MM.1S (cell line): ENCODE data around the gene CUBN.

Experiments
- DNase-seq: peaks from one replicate; pipeline ENCODE4 v3.0.0-alpha.2; 2015
- H2AFZ ChIP-seq: fragments of 300-600 bp; sonication (generic); 2 replicates; pipeline ENCODE4 v1.6.0; 2016; ENCODE audit warnings: antibody characterized with exemption, low read length
- H3F3A ChIP-seq: fragments of 300-600 bp; sonication (generic); 2 replicates; pipeline ENCODE4 v1.6.1; 2016; ENCODE audit warnings: mild to moderate bottlenecking, antibody characterized with exemption, low read length, moderate library complexity, mixed read lengths; ENCODE audit not compliant: insufficient read depth
- H3K27ac ChIP-seq: fragments of 300-600 bp; sonication (generic); 2 replicates; pipeline ENCODE4 v1.5.1; 2016; ENCODE audit warnings: mild to moderate bottlenecking, low read length
- H3K27me3 ChIP-seq: fragments of 300-600 bp; sonication (generic); replicated peaks from 2 replicates; pipeline ENCODE4 v1.6.0; 2016; ENCODE audit warnings: low read length; ENCODE audit not compliant: insufficient read depth
- H3K36me3 ChIP-seq: fragments of 300-600 bp; sonication (generic); replicated peaks from 2 replicates; pipeline ENCODE4 v1.6.1; 2016; ENCODE audit warnings: mild to moderate bottlenecking, low read length, mixed read lengths; ENCODE audit not compliant: insufficient read depth
- H3K4me1 ChIP-seq: fragments of 300-600 bp; sonication (generic); 2 replicates; pipeline ENCODE4 v1.6.1; 2016; ENCODE audit warnings: low read length, mixed read lengths
- H3K4me2 ChIP-seq: fragments of 300-600 bp; sonication (generic); 2 replicates; pipeline ENCODE4 v1.6.0; 2016; ENCODE audit warnings: low read depth, low read length
- H3K4me3 ChIP-seq: fragments of 300-600 bp; sonication (generic); 2 replicates; pipeline ENCODE4 v1.5.1; 2016; ENCODE audit warnings: low read length, mixed read lengths
- H3K79me2 ChIP-seq: fragments of 300-600 bp; sonication (generic); 2 replicates; pipeline ENCODE4 v1.6.1; 2016; ENCODE audit warnings: mixed run types, low read length, mixed read lengths
- H3K9ac ChIP-seq: fragments of 300-600 bp; sonication (generic); 2 replicates; pipeline ENCODE4 v1.6.1; 2016; ENCODE audit warnings: low read length, mixed read lengths
- H3K9me2 ChIP-seq: fragments of 300-600 bp; sonication (generic); replicated peaks from 2 replicates; pipeline ENCODE4 v1.6.1; 2016; ENCODE audit warnings: mild to moderate bottlenecking, low read length, mixed read lengths; ENCODE audit not compliant: insufficient read depth
- H3K9me3 ChIP-seq: fragments of 300-600 bp; sonication (generic); replicated peaks from 2 replicates; pipeline ENCODE4 v1.6.1; 2016; ENCODE audit warnings: mild to moderate bottlenecking, low read length, mixed read lengths; ENCODE audit not compliant: insufficient read depth
- H4K20me1 ChIP-seq: fragments of 300-600 bp; sonication (generic); 2 replicates; pipeline ENCODE4 v1.6.1; 2016; ENCODE audit warnings: mild to moderate bottlenecking, low read length, moderate library complexity, mixed read lengths; ENCODE audit not compliant: insufficient read depth
- CTCF ChIP-seq: fragments of 300-600 bp; sonication (generic); IDR thresholded peaks from 2 replicates; pipeline ENCODE4 v1.5.1; 2016; ENCODE audit warnings: antibody characterized with exemption, low read length, mixed read lengths
- EZH2 ChIP-seq: fragments of 300-600 bp; sonication (generic); optimal IDR thresholded peaks from 2 replicates; pipeline ENCODE3; 2017; ENCODE audit warnings: low read depth, mild to moderate bottlenecking, antibody characterized with exemption, low read length, mixed read lengths
- EZH2phosphoT487 ChIP-seq: fragments of 300-600 bp; sonication (generic); IDR thresholded peaks from 2 replicates; pipeline ENCODE4 v1.6.1; 2018; ENCODE audit warnings: antibody characterized with exemption, low read length

The CUBN gene

GRCh38 chr10:16792675-16793074 is 336.9 kb downstream of the CUBN start:
- H3K9me2 ChIP-seq: no peaks in the 10 kb centered on the region
- no peak overlapping the region for H3K4me2 ChIP-seq
- H3K4me3 ChIP-seq: no peak overlapping the region
- no peak overlapping the region for H2AFZ ChIP-seq
- H3K79me2 ChIP-seq: 0 out of 2 replicates have a peak, but pooled peaks cover 3% of the 10 kb centered on the region
- no peak for TF ChIP-seq EZH2
- no peak for TF ChIP-seq CTCF
- TF ChIP-seq EZH2phosphoT487: no peak
- H3K9ac ChIP-seq: no peak overlapping the region
- no peaks in the 10 kb centered on the region for H3K9me3 ChIP-seq
- no peaks in the 10 kb centered on the region for H3K27me3 ChIP-seq
- no peak for DNase-seq
- H3K36me3 ChIP-seq: no peaks in the 10 kb centered on the region
- no peak overlapping the region for H3K27ac ChIP-seq
- H3F3A ChIP-seq: no peaks in the 10 kb centered on the region
- H4K20me1 ChIP-seq: no peaks in the 10 kb centered on the region
- H3K4me1 ChIP-seq: no peaks in the 10 kb centered on the region

GRCh38 chr10:16789765-16790164 is 339.8 kb downstream of the CUBN start:
- Histone ChIP-seq H3K36me3 (no peaks in the 10 kb centered on the region), H3K79me2 (no peaks in the 10 kb centered on the region), H3K4me3 (no peak overlapping the region), H3K27ac (no peak overlapping the region), H3K4me2 (no peak overlapping the region), H2AFZ (no peak overlapping the region), H3K27me3 (no peaks in the 10 kb centered on the region), H3K9me3 (no peaks in the 10 kb centered on the region), H3K9me2 (no peaks in the 10 kb centered on the region), H3K9ac (no peak overlapping the region), H3F3A (no peaks in the 10 kb centered on the region), H4K20me1 (no peaks in the 10 kb centered on the region), H3K4me1 (no peaks in the 10 kb centered on the region)
- TF ChIP-seq EZH2 (no peak), EZH2phosphoT487 (no peak), CTCF (no peak)
- no peak for DNase-seq

- no peaks in the 10 kb centered on the region for H3F3A ChIP-seq
- no peaks in the 10 kb centered on the region for H3K36me3 ChIP-seq
- H4K20me1 ChIP-seq: no peaks in the 10 kb centered on the region
- H3K27me3 ChIP-seq: no peaks in the 10 kb centered on the region
- no peaks in the 10 kb centered on the region for H3K9me3 ChIP-seq
- no peaks in the 10 kb centered on the region for H3K79me2 ChIP-seq
- TF ChIP-seq CTCF: no peak
- TF ChIP-seq EZH2phosphoT487: no peak
- no peak for TF ChIP-seq EZH2
- H3K4me3 ChIP-seq: no peak overlapping the region
- no peak overlapping the region for H3K27ac ChIP-seq
- H3K9me2 ChIP-seq: no peaks in the 10 kb centered on the region
- no peaks in the 10 kb centered on the region for H3K4me1 ChIP-seq
- no peak overlapping the region for H3K4me2 ChIP-seq
- no peak for DNase-seq
- no peak overlapping the region for H2AFZ ChIP-seq
- no peak overlapping the region for H3K9ac ChIP-seq
Measured at GRCh38 chr10:16789261-16789660, 340.4 kb downstream of the CUBN start.
